IPS-20b (cell line): Measurements from ENCODE around the gene MCTP1.

Experiments used
- H3K27ac ChIP-seq: one replicate; pipeline ENCODE4 v1.5.1; 2013; ENCODE audit warnings: low read length
- H3K27me3 ChIP-seq: 2 replicates; pipeline ENCODE4 v1.6.1; 2013; ENCODE audit warnings: mild to moderate bottlenecking, low read length, inconsistent platforms; ENCODE audit not compliant: insufficient read depth
- H3K36me3 ChIP-seq: 2 replicates; pipeline ENCODE4 v1.6.1; 2013; ENCODE audit warnings: low read depth, mild to moderate bottlenecking, inconsistent platforms, low read length, moderate library complexity; ENCODE audit not compliant: insufficient read depth
- H3K4me1 ChIP-seq: 2 replicates; pipeline ENCODE4 v1.6.1; 2013; ENCODE audit warnings: mild to moderate bottlenecking, control low read depth, inconsistent platforms, low read length, moderate library complexity; ENCODE audit not compliant: insufficient read depth
- H3K4me3 ChIP-seq: 2 replicates; pipeline ENCODE4 v1.5.1; 2013; ENCODE audit warnings: mild to moderate bottlenecking, low read length, inconsistent platforms
- H3K9ac ChIP-seq: 2 replicates; pipeline ENCODE4 v1.6.1; 2013; ENCODE audit warnings: low read depth, mild to moderate bottlenecking, inconsistent platforms, low read length, moderate library complexity
- H3K9me3 ChIP-seq: 2 replicates; pipeline ENCODE4 v1.6.1; 2013; ENCODE audit warnings: mild to moderate bottlenecking, low read depth, low read length, inconsistent platforms; ENCODE audit not compliant: insufficient read depth

Gene MCTP1

GRCh38 chr5:94815313-94816039, 469.4 kb downstream of the MCTP1 start:
- H3K36me3 ChIP-seq: no peaks in the 10 kb centered on the region
- no peak overlapping the region for H3K4me3 ChIP-seq
- no peaks in the 10 kb centered on the region for H3K27me3 ChIP-seq
- H3K4me1 ChIP-seq: no peaks in the 10 kb centered on the region
- H3K9ac ChIP-seq: no peak overlapping the region
- no peaks in the 10 kb centered on the region for H3K9me3 ChIP-seq
- no peak overlapping the region for H3K27ac ChIP-seq

DNA sequence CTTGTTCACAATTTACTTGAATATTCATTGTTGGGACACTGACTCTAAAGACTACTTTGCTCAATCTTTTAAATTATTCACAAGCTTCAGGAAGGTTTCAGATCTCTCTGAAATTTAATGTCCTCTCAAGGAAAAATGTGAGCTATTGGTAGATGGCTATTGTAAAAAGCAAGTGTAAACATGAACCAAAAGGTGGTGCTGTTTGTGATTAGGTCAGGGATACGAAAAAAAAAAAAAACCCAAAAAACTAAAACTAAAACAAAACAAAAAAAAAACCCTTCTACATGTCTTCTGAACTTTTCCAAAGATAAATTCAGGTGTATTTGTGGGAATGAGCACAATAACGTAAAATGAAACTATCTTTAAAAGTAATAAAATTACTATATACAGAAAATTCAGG, 472.7 kb downstream of the MCTP1 start:
- no peak overlapping the region for H3K27ac ChIP-seq
- no peaks in the 10 kb centered on the region for H3K27me3 ChIP-seq
- no peaks in the 10 kb centered on the region for H3K36me3 ChIP-seq
- H3K4me3 ChIP-seq: no peak overlapping the region
- H3K9ac ChIP-seq: no peak overlapping the region
- no peaks in the 10 kb centered on the region for H3K4me1 ChIP-seq
- no peaks in the 10 kb centered on the region for H3K9me3 ChIP-seq

DNA sequence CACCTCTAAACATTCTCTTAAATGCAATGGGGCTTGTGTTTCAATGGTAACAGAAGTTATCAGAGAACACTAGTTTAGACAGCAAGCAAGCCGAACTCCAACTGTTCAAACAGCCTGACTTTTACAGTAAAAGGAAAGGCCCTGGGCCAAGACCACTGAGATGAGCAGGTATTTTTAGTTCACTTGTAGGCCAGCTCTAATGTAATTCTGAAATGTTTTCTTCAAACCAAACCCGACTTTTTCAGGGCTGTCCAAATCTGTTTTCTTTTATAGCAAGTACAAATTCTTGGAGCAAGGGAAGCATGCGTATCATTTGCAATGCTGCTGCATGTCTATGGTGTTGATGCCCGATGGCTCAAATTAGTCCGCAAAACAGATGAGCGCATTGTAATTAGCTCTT, 473.6 kb downstream of the MCTP1 start:
- Histone ChIP-seq H3K9ac (no peak overlapping the region), H3K27ac (no peak overlapping the region), H3K4me1 (no peaks in the 10 kb centered on the region), H3K4me3 (no peak overlapping the region), H3K27me3 (no peaks in the 10 kb centered on the region), H3K9me3 (no peaks in the 10 kb centered on the region), H3K36me3 (no peaks in the 10 kb centered on the region)

- Histone ChIP-seq H3K4me1 (no peaks in the 10 kb centered on the region), H3K27ac (no peak overlapping the region), H3K9me3 (no peaks in the 10 kb centered on the region), H3K27me3 (no peaks in the 10 kb centered on the region), H3K9ac (no peak overlapping the region), H3K4me3 (no peak overlapping the region), H3K36me3 (no peaks in the 10 kb centered on the region)
These were observed 474.0 kb downstream of the MCTP1 start for GRCh38 chr5:94810877-94811276.

- Histone ChIP-seq H3K4me3 (no peak overlapping the region), H3K27me3 (no peaks in the 10 kb centered on the region), H3K36me3 (no peaks in the 10 kb centered on the region), H3K4me1 (no peaks in the 10 kb centered on the region), H3K9ac (no peak overlapping the region), H3K9me3 (no peaks in the 10 kb centered on the region), H3K27ac (no peak overlapping the region)
These were observed 474.6 kb downstream of the MCTP1 start for GRCh38 chr5:94810281-94810680.

- Histone ChIP-seq H3K27ac (no peak overlapping the region), H3K36me3 (no peaks in the 10 kb centered on the region), H3K9ac (no peak overlapping the region), H3K9me3 (no peaks in the 10 kb centered on the region), H3K4me1 (no peaks in the 10 kb centered on the region), H3K4me3 (no peak overlapping the region), H3K27me3 (no peaks in the 10 kb centered on the region)
These were observed 476.4 kb downstream of the MCTP1 start for GRCh38 chr5:94808497-94808896.

DNA sequence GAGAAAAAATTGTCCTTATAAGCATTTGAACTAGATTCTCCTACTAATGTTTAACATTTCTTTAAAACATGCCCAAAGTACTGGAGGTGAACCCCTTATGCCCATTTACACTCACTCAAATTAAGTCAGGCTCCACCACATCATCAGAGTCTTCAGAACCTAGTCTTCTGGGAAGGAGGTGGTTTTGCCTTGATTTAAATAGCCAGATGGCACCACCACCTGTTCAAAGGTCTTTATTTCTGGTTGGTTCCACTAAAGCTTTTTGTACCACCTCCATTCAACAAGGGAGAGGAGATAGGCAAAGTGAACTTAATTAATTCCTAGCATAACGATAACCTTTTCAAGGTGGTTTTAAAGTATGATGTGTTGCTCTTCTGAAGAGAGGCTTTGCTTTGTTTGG, 476.9 kb downstream of the MCTP1 start:
- no peak overlapping the region for H3K9ac ChIP-seq
- no peaks in the 10 kb centered on the region for H3K4me1 ChIP-seq
- H3K9me3 ChIP-seq: no peaks in the 10 kb centered on the region
- no peak overlapping the region for H3K27ac ChIP-seq
- H3K27me3 ChIP-seq: no peaks in the 10 kb centered on the region
- H3K36me3 ChIP-seq: no peaks in the 10 kb centered on the region
- H3K4me3 ChIP-seq: no peak overlapping the region

- no peaks in the 10 kb centered on the region for H3K4me1 ChIP-seq
- no peaks in the 10 kb centered on the region for H3K27me3 ChIP-seq
- no peaks in the 10 kb centered on the region for H3K9me3 ChIP-seq
- H3K36me3 ChIP-seq: no peaks in the 10 kb centered on the region
- no peak overlapping the region for H3K27ac ChIP-seq
- H3K4me3 ChIP-seq: no peak overlapping the region
- no peak overlapping the region for H3K9ac ChIP-seq
These were observed 482.4 kb downstream of the MCTP1 start for GRCh38 chr5:94802450-94802849.

GRCh38 chr5:94796586-94796985, 488.3 kb downstream of the MCTP1 start:
- Histone ChIP-seq H3K36me3 (no peaks in the 10 kb centered on the region), H3K9me3 (no peaks in the 10 kb centered on the region), H3K9ac (no peak overlapping the region), H3K27me3 (no peaks in the 10 kb centered on the region), H3K27ac (no peak overlapping the region), H3K4me1 (no peaks in the 10 kb centered on the region), H3K4me3 (no peak overlapping the region)

DNA sequence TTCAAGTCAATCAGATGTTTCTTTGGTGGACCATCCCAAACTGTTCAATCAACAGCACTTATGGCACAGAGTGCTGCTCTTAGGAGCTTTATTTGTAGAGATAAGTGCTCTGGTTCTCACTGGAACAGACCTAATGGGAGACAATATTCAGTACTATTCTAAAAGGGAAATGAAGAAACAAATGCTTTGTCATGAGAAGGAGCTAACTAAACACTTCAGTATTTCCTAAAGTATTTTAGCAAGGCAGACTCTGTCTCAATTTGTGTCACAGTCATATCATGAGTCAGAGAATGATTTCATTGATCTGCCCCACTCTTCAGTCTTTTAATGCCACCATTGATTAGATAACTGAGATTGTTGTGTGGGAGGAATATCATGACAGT, 491.1 kb downstream of the MCTP1 start:
- H3K9ac ChIP-seq: no peak overlapping the region
- H3K4me3 ChIP-seq: no peak overlapping the region
- H3K27me3 ChIP-seq: no peaks in the 10 kb centered on the region
- no peaks in the 10 kb centered on the region for H3K36me3 ChIP-seq
- no peaks in the 10 kb centered on the region for H3K9me3 ChIP-seq
- no peaks in the 10 kb centered on the region; the same call in 1 of the 2 replicates for H3K4me1 ChIP-seq
- no peak overlapping the region for H3K27ac ChIP-seq

GRCh38 chr5:94793113-94793815, 491.6 kb downstream of the MCTP1 start:
- Histone ChIP-seq H3K36me3 (no peaks in the 10 kb centered on the region), H3K4me1 (peaks cover under 1% of the 10 kb centered on the region; the same call in 1 of the 2 replicates), H3K9me3 (no peaks in the 10 kb centered on the region), H3K27me3 (no peaks in the 10 kb centered on the region), H3K27ac (no peak overlapping the region), H3K9ac (no peak overlapping the region), H3K4me3 (no peak overlapping the region)

GRCh38 chr5:94791829-94792228, 493.1 kb downstream of the MCTP1 start:
- Histone ChIP-seq H3K27ac (no peak overlapping the region), H3K27me3 (no peaks in the 10 kb centered on the region), H3K4me3 (no peak overlapping the region), H3K36me3 (no peaks in the 10 kb centered on the region), H3K4me1 (peaks cover 6% of the 10 kb centered on the region; the same call in 1 of the 2 replicates), H3K9me3 (no peaks in the 10 kb centered on the region), H3K9ac (no peak overlapping the region)
